Measurements from ENCODE around the gene TMED10.

DNA sequence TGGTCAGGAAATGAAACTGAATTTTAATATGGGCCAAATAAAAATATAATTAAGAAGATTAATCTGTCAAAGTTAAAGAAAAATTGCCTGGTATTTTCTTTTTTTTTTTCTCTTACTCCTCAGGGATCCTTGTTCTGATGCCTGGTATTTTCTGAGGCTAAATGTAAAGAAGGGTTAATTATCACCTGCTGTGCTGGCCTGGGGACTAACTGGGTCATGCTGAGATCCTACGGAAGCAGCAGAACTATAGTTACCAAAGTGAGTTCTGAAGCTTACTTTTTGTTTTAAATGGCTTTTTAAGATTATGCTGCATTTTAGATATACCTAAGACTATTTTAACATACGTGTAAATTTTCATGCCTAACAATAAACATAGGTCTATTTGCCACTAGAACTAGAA lies 83.7 kb downstream of the TMED10 start:
- no peak for TF ChIP-seq EZH2 (IDR thresholded peaks at IDR 0.05; ENCODE audit: borderline replicate concordance, low read depth, low read length, severe bottlenecking)
- TF ChIP-seq, protein P1, sequence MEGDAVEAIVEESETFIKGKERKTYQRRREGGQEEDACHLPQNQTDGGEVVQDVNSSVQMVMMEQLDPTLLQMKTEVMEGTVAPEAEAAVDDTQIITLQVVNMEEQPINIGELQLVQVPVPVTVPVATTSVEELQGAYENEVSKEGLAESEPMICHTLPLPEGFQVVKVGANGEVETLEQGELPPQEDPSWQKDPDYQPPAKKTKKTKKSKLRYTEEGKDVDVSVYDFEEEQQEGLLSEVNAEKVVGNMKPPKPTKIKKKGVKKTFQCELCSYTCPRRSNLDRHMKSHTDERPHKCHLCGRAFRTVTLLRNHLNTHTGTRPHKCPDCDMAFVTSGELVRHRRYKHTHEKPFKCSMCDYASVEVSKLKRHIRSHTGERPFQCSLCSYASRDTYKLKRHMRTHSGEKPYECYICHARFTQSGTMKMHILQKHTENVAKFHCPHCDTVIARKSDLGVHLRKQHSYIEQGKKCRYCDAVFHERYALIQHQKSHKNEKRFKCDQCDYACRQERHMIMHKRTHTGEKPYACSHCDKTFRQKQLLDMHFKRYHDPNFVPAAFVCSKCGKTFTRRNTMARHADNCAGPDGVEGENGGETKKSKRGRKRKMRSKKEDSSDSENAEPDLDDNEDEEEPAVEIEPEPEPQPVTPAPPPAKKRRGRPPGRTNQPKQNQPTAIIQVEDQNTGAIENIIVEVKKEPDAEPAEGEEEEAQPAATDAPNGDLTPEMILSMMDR (IDR thresholded peaks at IDR 0.05; ENCODE audit: extremely low read depth in 1 of 2, insufficient read depth in 1 of 2, low read depth in 1 of 2, low read length in 2 of 2): no peak
